Measurements from ENCODE around the gene MISP. TPM values are rescaled to one million over a fixed set of nuclear protein-coding genes. Genes with fewer than 3 reads are reported as not detected.

The MISP gene
- total RNA-seq, 2 donors from 2014 or later = 7.3 to 9.3 TPM

DNA sequence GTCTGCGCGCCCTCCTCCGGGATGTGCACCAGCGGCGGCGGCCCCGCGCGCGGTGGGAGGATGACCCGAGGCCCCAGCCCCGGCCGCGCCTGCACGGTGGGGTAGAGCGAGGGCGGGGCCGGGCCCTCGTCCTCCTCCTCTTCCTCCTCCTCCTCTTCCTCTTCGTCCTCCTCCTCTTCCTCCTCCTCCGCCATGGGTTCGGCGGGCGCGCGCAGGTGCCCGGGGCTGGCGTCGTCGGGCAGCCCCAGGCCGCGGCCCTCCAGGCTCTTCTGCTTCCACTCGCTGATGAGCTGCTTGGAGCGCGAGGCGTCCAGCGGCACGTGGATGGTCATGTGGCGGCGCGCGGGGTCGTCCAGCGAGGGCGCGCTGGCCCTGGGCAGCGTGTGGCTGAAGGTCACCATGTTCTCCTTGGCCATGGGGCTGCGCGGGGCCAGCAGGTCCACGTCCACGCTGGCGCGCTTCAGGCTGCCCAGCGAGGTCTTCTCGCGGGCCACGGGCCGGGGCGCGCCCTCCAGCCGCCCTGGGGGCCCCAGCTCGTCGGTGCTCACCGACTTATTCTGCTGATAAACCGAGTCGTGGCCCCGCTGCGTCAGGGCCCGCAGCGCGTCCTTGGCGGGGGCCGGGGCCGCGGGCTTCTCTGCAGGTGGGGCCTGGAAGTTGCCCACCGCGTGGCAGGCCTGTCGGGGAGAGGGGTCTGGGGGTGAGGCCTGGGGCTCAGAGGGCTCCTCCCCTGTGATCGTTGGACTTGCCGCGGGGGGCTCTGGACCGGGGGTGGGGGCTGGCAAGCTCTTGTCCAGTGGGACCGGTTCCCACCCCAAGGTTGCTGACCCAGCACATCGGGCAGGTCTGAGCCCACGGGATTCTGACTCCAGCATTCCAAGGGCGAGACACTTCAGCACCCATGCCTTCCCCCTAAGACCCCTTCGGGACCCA, 62.6 kb downstream of the MISP start:
- no peak overlapping the region for H3K4me3 ChIP-seq
- intact Hi-C loops (cut with DNase I) = no loop called here
- TF ChIP-seq POLR2AphosphoS5 (IDR thresholded peaks at IDR 0.05) = no peak
- TF ChIP-seq, protein P1, sequence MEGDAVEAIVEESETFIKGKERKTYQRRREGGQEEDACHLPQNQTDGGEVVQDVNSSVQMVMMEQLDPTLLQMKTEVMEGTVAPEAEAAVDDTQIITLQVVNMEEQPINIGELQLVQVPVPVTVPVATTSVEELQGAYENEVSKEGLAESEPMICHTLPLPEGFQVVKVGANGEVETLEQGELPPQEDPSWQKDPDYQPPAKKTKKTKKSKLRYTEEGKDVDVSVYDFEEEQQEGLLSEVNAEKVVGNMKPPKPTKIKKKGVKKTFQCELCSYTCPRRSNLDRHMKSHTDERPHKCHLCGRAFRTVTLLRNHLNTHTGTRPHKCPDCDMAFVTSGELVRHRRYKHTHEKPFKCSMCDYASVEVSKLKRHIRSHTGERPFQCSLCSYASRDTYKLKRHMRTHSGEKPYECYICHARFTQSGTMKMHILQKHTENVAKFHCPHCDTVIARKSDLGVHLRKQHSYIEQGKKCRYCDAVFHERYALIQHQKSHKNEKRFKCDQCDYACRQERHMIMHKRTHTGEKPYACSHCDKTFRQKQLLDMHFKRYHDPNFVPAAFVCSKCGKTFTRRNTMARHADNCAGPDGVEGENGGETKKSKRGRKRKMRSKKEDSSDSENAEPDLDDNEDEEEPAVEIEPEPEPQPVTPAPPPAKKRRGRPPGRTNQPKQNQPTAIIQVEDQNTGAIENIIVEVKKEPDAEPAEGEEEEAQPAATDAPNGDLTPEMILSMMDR (IDR thresholded peaks at IDR 0.05) = no peak
- no peak for TF ChIP-seq POLR2A (IDR thresholded peaks at IDR 0.05)
- no peaks in the 10 kb centered on the region for H3K27me3 ChIP-seq (replicated peaks; ENCODE audit: insufficient read depth)
- no peaks in the 10 kb centered on the region for H3K4me1 ChIP-seq (replicated peaks)
- H3K9me3 ChIP-seq = no peaks in the 10 kb centered on the region
- H3K36me3 ChIP-seq = peaks cover 10 to 29% of the 10 kb centered on the region in 2 donors
- WGBS = 93% methylated on average over 60 of the region's 87 CpGs
- no peak for DNase-seq (ENCODE audit: low spot score)
- no peak overlapping the region for H3K27ac ChIP-seq

MicroRNAs encoded within 50 kb of the gene (microRNA counts, 767-probe panel; counts per million panel counts)
- microRNA hsa-miR-3187-3p = 1,014 to 2,056 counts per million in 2 donors

Small RNA genes within 50 kb of the gene (microRNA-seq; reads per million reads assigned to microRNA genes)
- gene MIR3187 = 1.8 reads per million, percentile 26 among the genes with 10 or more reads in this experiment
- gene MIR4745 = not detected

Small RNA genes within 50 kb of the gene (small RNA-seq; reads per million reads assigned to genes)
- gene MIR3187 = 0 reads per million in 2 donors

Other genes with a start within 250 kb of the MISP start
- gene TPGS1, start 243.6 kb upstream of the MISP start, total RNA-seq = 10 to 100 TPM; 90.0 to 94.9 TPM
- gene CDC34, start 219.4 kb upstream of the MISP start, total RNA-seq = 100 to 1,000 TPM in 1 of 2 donors, 10 to 100 TPM in 1; 93.4 to 159 TPM
- under 1 TPM in 1 of 2 donors, not detected in 1; 0.68 TPM for gene GZMM, start 207.1 kb upstream of the MISP start, total RNA-seq
- 1,000 to 10,000 TPM in 1 of 2 donors, 100 to 1,000 TPM in 1; 557 to 1,261 TPM for gene BSG, start 178.5 kb upstream of the MISP start, total RNA-seq
- 1 to 10 TPM in 1 of 2 donors, under 1 TPM in 1; 0.14 to 8.5 TPM for gene HCN2, start 161.2 kb upstream of the MISP start, total RNA-seq
- 100 to 1,000 TPM in 1 of 2 donors, 10 to 100 TPM in 1; 34.7 to 106 TPM for gene POLRMT, start 117.6 kb upstream of the MISP start, total RNA-seq
- gene FGF22, start 111.2 kb upstream of the MISP start, total RNA-seq = 1 to 10 TPM in 1 of 2 donors, not detected in 1; 4.4 TPM
- gene RNF126, start 87.9 kb upstream of the MISP start, total RNA-seq = 100 to 1,000 TPM in 1 of 2 donors, 10 to 100 TPM in 1; 70.7 to 109 TPM
- 100 to 1,000 TPM in 1 of 2 donors, 10 to 100 TPM in 1; 69.3 to 241 TPM for gene FSTL3, start 74.7 kb upstream of the MISP start, total RNA-seq
- 1 to 10 TPM in 1 of 2 donors, not detected in 1; 1.7 TPM for gene PRSS57, start 55.7 kb upstream of the MISP start, total RNA-seq
- gene PALM, start 42.2 kb upstream of the MISP start, total RNA-seq = 10 to 100 TPM; 40.9 to 58.7 TPM
- gene PTBP1, start 46.3 kb downstream of the MISP start, total RNA-seq = 100 to 1,000 TPM; 153 to 222 TPM
- 10 to 100 TPM in 1 of 2 donors, under 1 TPM in 1; 0.27 to 20.3 TPM for gene PLPPR3, start 70.8 kb downstream of the MISP start, total RNA-seq
- gene AZU1, start 76.7 kb downstream of the MISP start, total RNA-seq = 1 to 10 TPM in 1 of 2 donors, not detected in 1; 6.9 TPM
- 1 to 10 TPM in 1 of 2 donors, not detected in 1; 2.6 TPM for gene PRTN3, start 89.9 kb downstream of the MISP start, total RNA-seq
- 1 to 10 TPM in 1 of 2 donors, not detected in 1; 1.4 TPM for gene ELANE, start 101.2 kb downstream of the MISP start, total RNA-seq
- gene CFD, start 108.6 kb downstream of the MISP start, total RNA-seq = 100 to 1,000 TPM in 1 of 2 donors, 10 to 100 TPM in 1; 92.2 to 167 TPM
- gene MED16, start 142.1 kb downstream of the MISP start, total RNA-seq = 100 to 1,000 TPM in 1 of 2 donors, 10 to 100 TPM in 1; 65.1 to 114 TPM
- gene RNU6-9, start 142.4 kb downstream of the MISP start, total RNA-seq = not detected
- gene R3HDM4, start 162.1 kb downstream of the MISP start, total RNA-seq = 10 to 100 TPM; 36.9 to 58.7 TPM
- gene KISS1R, start 166.2 kb downstream of the MISP start, total RNA-seq = not detected
- 10 to 100 TPM in 1 of 2 donors, 1 to 10 TPM in 1; 3.8 to 18.7 TPM for gene ARID3A, start 174.9 kb downstream of the MISP start, total RNA-seq
- gene WDR18, start 233.2 kb downstream of the MISP start, total RNA-seq = 10 to 100 TPM; 35.0 to 94.8 TPM
- gene GRIN3B, start 249.3 kb downstream of the MISP start, total RNA-seq = under 1 TPM in 1 of 2 donors, not detected in 1; 0.34 TPM